Left hindlimb (tissue), 1 donor: ENCODE results near the gene GIMAP4.
"Not testable (repeated sequence)": the region's sequence is repeated elsewhere in the genome, so short reads cannot be mapped to it uniquely, and the experiment has no call there.

Experiments used
- DNase-seq: peaks from one replicate; pipeline ENCODE4 v3.0.0-alpha.2; 2018

GIMAP4 gene

GRCh38 chr7:150567169-150567568 lies at the start of gene GIMAP4:
Gene GIMAP4, plus strand, starts transcription at chr7:150567390. Its CDS starts 2,512 bp downstream, at chr7:150569902.
- DNase-seq, result no peak

DNA sequence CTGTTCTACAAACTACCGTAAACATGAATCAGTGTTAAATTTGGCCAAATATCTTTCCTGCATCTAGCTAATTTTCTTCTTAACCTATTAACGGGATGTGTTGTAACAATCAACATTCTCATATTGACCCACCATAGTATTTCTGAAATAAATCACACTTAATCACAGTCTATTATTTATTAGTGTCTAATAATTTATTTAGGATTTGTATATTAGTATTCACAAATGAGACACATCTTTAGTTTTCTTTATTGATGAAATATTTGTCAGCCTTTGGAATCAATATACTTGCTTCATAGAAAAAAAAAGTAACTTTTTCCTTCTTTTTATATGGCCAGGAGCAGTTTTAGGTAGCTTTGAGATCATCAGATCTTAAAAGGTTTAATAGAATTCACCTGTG lies 47.9 kb upstream of the GIMAP4 start:
- no peak for DNase-seq

GRCh38 chr7:150520145-150520544 lies 47.0 kb upstream of the GIMAP4 start:
- DNase-seq, result no peak

- DNase-seq, result not testable (repeated sequence)
Measured at GRCh38 chr7:150522931-150523330, 44.3 kb upstream of the GIMAP4 start.

DNA sequence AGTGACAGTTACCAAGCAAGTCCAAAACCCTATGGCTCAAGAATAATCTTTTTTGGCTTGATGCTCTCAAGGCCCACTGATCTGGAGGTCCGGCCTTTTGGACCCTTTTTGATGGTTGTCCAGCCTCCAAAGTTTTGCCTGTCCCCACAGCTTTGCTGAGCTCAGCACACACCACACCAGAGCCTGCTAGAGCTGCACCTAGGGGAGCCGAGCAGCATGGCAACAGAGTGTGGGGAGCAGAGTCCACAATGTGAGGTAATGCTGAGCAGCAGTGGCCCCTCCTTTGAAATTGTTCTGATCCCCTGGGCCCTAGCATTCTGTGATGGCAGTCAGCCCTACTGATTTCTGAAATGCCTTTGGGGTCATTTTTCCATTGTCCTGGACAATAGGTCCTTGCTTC lies 43.2 kb upstream of the GIMAP4 start:
- no peak for DNase-seq

GRCh38 chr7:150531704-150532103 lies 35.5 kb upstream of the GIMAP4 start:
- no peak for DNase-seq

DNA sequence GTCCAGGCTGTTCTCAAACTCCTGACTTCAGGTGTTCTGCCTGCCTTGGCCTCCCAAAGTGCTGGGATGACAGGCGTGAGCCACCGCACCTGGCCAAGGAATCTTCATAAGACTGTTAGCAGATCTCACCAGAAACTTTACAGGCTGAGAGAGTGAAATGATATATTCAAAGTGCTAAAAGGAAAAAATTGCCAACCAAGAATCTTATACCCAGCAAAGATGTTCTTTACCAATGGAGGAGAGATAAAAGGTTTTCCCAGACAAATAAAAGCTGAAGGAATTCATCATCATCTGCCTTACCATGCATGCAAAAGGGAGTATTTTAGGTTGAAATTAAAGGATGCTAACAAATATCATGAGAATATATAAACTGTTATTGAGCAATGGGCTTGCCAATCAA lies 28.9 kb upstream of the GIMAP4 start:
- no peak for DNase-seq

DNA sequence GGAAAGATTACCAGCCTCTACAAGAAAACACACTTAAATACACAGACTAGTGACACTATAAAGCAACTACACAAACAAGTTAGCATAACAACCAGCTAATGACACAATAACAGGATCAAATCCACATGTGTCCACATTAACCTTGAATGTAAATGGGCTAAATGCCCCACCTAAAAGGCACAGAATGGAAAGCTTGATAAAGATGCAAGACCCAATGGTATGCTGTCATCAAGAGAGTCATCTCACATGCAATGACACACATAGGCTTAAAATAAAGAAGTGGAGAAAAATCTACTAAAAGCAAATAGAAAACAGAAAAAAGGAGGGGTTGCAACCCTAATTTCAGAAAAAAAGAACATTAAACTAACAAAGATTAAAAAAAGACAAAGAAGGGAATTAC lies 14.0 kb upstream of the GIMAP4 start:
- no peak for DNase-seq

GRCh38 chr7:150556521-150557138 lies 10.6 kb upstream of the GIMAP4 start:
- DNase-seq, result no peak

GRCh38 chr7:150560486-150560885 lies 6.7 kb upstream of the GIMAP4 start:
- no peak for DNase-seq

- no peak for DNase-seq
Measured at GRCh38 chr7:150562919-150563318, 4.3 kb upstream of the GIMAP4 start.

DNA sequence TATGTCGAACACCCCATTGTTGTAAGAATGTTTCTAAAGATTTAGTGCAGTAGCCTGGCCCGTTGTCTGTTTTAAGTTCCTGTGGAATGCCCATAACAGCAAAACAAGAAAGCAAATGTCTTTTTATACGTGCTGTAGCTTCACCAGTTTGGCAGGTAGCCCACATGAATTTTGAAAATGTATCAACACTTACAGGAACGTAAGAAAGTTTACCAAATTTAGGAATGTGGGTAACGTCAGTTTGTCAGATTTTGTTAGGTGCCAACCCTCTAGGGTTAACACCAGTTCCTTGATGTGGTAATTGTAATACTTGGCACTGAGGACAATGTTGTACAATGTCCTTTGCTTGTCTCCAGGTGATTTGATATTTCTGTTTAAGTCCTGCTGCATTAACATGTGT lies 3.2 kb upstream of the GIMAP4 start:
- no peak for DNase-seq

- DNase-seq, result no peak
Measured at GRCh38 chr7:150564566-150564965, 2.6 kb upstream of the GIMAP4 start.

- DNase-seq, result no peak
Measured at GRCh38 chr7:150565239-150565638, 2.0 kb upstream of the GIMAP4 start.

DNA sequence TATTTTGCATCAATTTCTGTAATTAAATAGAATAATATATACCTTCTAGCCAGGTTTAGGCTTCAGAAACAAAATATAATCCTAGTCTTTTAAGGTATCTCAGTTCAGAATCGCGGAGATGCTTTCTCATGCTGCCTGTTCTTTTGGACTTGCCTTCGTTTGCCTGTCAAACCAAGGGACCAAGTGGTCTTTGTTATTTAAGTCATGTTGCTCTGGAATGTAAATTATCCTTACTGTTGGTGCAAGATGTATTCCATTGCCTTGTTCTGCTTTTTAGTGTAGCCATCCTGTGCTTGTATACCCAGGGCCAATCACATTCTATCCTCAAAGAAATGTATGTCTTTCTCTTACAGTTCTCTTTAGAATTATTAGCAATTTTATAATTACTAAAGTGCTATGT lies 1.1 kb upstream of the GIMAP4 start:
- DNase-seq, result no peak

DNA sequence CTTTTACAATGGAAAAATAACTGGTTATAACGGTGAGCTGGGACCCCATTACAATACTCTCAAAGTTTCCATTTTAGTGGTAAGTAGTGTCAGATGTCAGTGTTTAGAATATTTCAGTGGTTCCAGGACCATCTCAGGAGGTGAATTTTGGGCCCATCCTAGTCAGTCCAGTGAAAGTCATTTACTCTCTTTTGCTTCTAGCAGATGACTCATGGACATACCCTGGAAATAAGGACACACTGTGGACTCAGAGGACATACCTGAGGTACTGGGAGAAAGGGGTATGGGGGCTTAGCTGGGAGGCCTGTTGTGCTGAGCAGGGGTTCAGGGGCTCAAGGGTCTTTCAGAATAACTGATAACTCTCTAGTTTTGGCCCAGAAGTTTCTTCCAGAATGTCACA lies 618 bp upstream of the GIMAP4 start:
- DNase-seq, result no peak

DNA sequence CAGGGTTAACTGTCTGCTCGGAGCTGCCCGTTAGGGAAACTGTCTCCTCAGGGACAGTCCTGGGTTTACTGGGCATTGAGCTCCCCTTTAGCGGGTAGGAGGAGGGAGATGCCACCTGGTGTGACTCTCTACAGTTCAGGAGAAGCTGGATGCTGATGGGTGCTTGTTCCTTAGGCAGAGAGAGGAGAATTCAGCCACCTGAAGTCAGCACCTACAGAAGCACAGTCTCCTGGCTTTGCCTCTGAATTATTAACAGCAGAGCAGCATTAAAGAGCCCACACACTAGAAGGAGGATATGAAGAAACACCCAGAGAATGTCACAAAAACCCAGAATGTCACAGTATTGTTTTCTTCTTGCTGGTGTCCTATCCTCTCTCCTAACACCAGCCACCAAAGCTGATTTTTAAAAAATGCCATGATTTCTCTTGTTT lies 696 bp downstream of the GIMAP4 start:
- DNase-seq, result no peak

DNA sequence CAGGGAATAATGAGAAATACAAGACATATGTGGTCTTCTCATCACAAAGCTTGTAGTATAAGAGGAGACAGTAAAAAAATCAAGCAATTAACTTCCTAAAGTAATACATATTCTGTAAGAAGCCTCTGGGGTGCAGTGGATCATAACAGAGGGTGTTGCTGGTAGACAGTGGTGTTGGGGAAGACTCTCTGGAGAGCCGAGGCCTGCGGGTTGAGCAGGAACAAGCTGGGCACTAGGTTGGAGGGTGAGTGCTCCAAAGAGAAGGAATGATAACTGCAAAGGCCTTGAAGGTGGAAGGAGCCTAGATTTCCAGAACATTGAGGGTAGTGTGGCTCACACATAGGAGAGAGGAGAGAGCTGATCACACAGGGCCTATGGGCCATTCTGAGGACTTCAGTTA lies 1.5 kb downstream of the GIMAP4 start:
- DNase-seq, result no peak

DNA sequence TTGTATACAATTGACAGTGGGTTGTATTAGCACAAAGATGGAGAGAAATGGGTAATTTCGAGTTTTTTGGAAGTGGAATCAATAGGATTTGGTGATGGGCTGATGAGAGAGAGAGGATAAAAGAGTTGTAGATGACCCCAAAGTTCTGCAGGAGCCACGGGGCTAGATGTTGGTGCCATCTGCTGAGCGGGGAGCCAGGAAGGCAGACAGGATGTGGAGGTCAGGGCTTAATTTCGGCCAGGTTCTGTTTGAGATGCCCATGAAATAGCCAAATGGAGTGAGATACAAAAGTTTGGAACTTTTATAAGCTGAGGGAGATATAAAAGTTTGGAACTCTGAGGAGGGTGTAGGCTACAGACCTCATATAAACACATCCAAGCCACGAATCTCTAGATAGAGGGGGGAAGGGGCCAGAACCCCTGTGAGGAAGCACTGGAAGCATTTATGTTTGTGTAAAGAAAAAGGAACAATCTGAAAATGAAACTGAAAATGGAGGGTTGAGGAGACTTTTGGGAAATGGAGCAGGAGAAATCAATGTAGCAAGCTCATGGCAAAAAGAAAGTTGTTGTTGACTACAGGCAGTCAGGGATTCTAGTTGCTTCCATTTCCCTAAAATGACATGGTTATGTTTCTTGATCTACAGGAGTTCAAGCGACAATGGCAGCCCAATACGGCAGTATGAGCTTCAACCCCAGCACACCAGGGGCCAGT lies 2.2 kb downstream of the GIMAP4 start:
- no peak for DNase-seq

GRCh38 chr7:150570556-150571465 lies 3.6 kb downstream of the GIMAP4 start:
- no peak for DNase-seq

GRCh38 chr7:150572496-150572895 lies 5.3 kb downstream of the GIMAP4 start:
- DNase-seq, result no peak

DNA sequence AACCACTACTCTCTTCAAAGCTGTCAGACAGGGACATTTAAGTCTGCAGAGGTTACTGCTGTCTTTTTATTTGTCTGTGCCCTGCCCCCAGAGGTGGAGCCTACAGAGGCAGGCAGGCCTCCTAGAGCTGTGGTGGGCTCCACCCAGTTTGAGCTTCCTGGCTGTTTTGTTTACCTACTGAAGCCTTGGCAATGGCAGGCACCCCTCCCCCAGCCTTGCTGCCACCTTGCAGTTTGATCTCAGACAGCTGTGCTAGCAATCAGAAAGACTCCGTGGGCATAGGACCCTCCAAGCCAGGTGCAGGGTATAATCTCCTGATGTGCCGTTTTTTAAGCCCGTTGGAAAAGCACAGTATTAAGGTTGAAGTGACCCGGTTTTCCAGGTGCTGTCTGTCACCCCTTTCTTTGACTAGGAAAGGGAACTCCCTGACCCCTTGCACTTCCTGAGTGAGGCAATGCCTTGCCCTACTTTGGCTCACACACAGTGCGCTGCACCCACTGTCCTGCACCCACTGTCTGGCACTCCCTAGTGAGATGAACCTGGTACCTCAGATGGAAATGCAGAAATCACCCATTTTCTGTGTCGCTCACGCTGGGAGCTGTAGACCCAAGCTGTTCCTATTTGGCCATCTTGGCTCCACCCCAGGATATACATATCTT lies 12.9 kb downstream of the GIMAP4 start:
- DNase-seq, result not testable (repeated sequence)
